GM12874 (cell line): ENCODE measurements around the gene C3orf22.

ENCODE experiments used
- TF ChIP-seq, protein P1 (sequence below): IDR thresholded peaks from 2 replicates; pipeline ENCODE4 v1.5.1; 2011; ENCODE audit warnings: low read depth, mild to moderate bottlenecking, control low read depth, low read length, moderate library complexity; ENCODE audit not compliant: insufficient read depth

The C3orf22 gene

GRCh38 chr3:126500016-126500415, 58.7 kb downstream of the C3orf22 start:
- TF ChIP-seq, protein P1, sequence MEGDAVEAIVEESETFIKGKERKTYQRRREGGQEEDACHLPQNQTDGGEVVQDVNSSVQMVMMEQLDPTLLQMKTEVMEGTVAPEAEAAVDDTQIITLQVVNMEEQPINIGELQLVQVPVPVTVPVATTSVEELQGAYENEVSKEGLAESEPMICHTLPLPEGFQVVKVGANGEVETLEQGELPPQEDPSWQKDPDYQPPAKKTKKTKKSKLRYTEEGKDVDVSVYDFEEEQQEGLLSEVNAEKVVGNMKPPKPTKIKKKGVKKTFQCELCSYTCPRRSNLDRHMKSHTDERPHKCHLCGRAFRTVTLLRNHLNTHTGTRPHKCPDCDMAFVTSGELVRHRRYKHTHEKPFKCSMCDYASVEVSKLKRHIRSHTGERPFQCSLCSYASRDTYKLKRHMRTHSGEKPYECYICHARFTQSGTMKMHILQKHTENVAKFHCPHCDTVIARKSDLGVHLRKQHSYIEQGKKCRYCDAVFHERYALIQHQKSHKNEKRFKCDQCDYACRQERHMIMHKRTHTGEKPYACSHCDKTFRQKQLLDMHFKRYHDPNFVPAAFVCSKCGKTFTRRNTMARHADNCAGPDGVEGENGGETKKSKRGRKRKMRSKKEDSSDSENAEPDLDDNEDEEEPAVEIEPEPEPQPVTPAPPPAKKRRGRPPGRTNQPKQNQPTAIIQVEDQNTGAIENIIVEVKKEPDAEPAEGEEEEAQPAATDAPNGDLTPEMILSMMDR = no peak
